Neural cell (in vitro differentiated cells): ENCODE measurements around the gene GRB7.

Experiments used
- CTCF ChIP-seq: fragments of 450-650 bp; IDR thresholded peaks from 2 replicates; pipeline ENCODE4 v1.5.1; 2014; ENCODE audit warnings: antibody characterized with exemption, mild to moderate bottlenecking, moderate library complexity; ENCODE audit not compliant: poor library complexity, severe bottlenecking
- POLR2AphosphoS5 ChIP-seq: IDR thresholded peaks from 2 replicates; pipeline ENCODE4 v1.6.1; 2012

- TF ChIP-seq CTCF: no peak
- no peak for TF ChIP-seq POLR2AphosphoS5
Measured at GRCh38 chr17:39726617-39727016, 11.1 kb upstream of the GRB7 start.
